Measurements from ENCODE around the gene HDAC8.
A peak's percentile ranks its signal among the peaks of the same experiment; 100 is the strongest.

The HDAC8 gene

GRCh38 chrX:72309297-72310071, 263.2 kb downstream of the HDAC8 start:
- no peak overlapping the region for H3K9ac ChIP-seq (ENCODE audit: low read depth, low read length)
- H3K27ac ChIP-seq (ENCODE audit: low read length) = no peak overlapping the region
- H3K4me1 ChIP-seq (ENCODE audit: insufficient read depth, low read length) = no peaks in the 10 kb centered on the region
- no peaks in the 10 kb centered on the region for H3K9me3 ChIP-seq (ENCODE audit: insufficient read depth, low read depth, low read length)
- peak overlapping the region; percentile 59 for H3K4me3 ChIP-seq (ENCODE audit: low read length)
- no peaks in the 10 kb centered on the region for H3K36me3 ChIP-seq (ENCODE audit: insufficient read depth, low read depth, low read length)
- peaks cover 72% of the 10 kb centered on the region for H3K27me3 ChIP-seq (ENCODE audit: insufficient read depth, low read length)

- Histone ChIP-seq H3K9ac (ENCODE audit: low read depth, low read length) (no peak overlapping the region), H3K27me3 (ENCODE audit: insufficient read depth, low read length) (peaks cover 72% of the 10 kb centered on the region), H3K4me1 (ENCODE audit: insufficient read depth, low read length) (no peaks in the 10 kb centered on the region), H3K4me3 (ENCODE audit: low read length) (peak overlapping the region; percentile 59), H3K27ac (ENCODE audit: low read length) (no peak overlapping the region), H3K9me3 (ENCODE audit: insufficient read depth, low read depth, low read length) (no peaks in the 10 kb centered on the region), H3K36me3 (ENCODE audit: insufficient read depth, low read depth, low read length) (no peaks in the 10 kb centered on the region)
These were observed 263.9 kb downstream of the HDAC8 start for GRCh38 chrX:72308566-72309296.

- H3K9ac ChIP-seq (ENCODE audit: low read depth, low read length) = no peak overlapping the region
- peak overlapping the region; percentile 59; the same call in 1 of the 2 replicates for H3K4me3 ChIP-seq (ENCODE audit: low read length)
These were observed 264.5 kb downstream of the HDAC8 start for GRCh38 chrX:72308209-72308565.

GRCh38 chrX:72307646-72308051, 265.0 kb downstream of the HDAC8 start:
- no peaks in the 10 kb centered on the region for H3K4me1 ChIP-seq (ENCODE audit: insufficient read depth, low read length)
- peaks cover 74% of the 10 kb centered on the region for H3K27me3 ChIP-seq (ENCODE audit: insufficient read depth, low read length)
- no peak overlapping the region for H3K9ac ChIP-seq (ENCODE audit: low read depth, low read length)
- no peak overlapping the region for H3K27ac ChIP-seq (ENCODE audit: low read length)
- peak overlapping the region; percentile 53; the same call in 1 of the 2 replicates for H3K4me3 ChIP-seq (ENCODE audit: low read length)
- H3K9me3 ChIP-seq (ENCODE audit: insufficient read depth, low read depth, low read length) = no peaks in the 10 kb centered on the region
- no peaks in the 10 kb centered on the region for H3K36me3 ChIP-seq (ENCODE audit: insufficient read depth, low read depth, low read length)

More at GRCh38 chrX:72308209-72308565, 264.5 kb downstream of the HDAC8 start:
- Histone ChIP-seq H3K9me3 (ENCODE audit: insufficient read depth, low read depth, low read length) (no peaks in the 10 kb centered on the region), H3K4me1 (ENCODE audit: insufficient read depth, low read length) (no peaks in the 10 kb centered on the region), H3K27ac (ENCODE audit: low read length) (no peak overlapping the region), H3K27me3 (ENCODE audit: insufficient read depth, low read length) (peaks cover 72% of the 10 kb centered on the region), H3K36me3 (ENCODE audit: insufficient read depth, low read depth, low read length) (no peaks in the 10 kb centered on the region)

GRCh38 chrX:72306851-72307645, 265.6 kb downstream of the HDAC8 start:
- Histone ChIP-seq H3K9me3 (ENCODE audit: insufficient read depth, low read depth, low read length) (no peaks in the 10 kb centered on the region), H3K27ac (ENCODE audit: low read length) (no peak overlapping the region), H3K4me1 (ENCODE audit: insufficient read depth, low read length) (no peaks in the 10 kb centered on the region), H3K9ac (ENCODE audit: low read depth, low read length) (no peak overlapping the region), H3K36me3 (ENCODE audit: insufficient read depth, low read depth, low read length) (no peaks in the 10 kb centered on the region), H3K27me3 (ENCODE audit: insufficient read depth, low read length) (peaks cover 80% of the 10 kb centered on the region), H3K4me3 (ENCODE audit: low read length) (peak overlapping the region; percentile 53; the same call in 1 of the 2 replicates)

GRCh38 chrX:72306085-72306801, 266.4 kb downstream of the HDAC8 start:
- no peaks in the 10 kb centered on the region for H3K4me1 ChIP-seq (ENCODE audit: insufficient read depth, low read length)
- H3K4me3 ChIP-seq (ENCODE audit: low read length) = peak overlapping the region; percentile 61; the same call in 1 of the 2 replicates
- H3K27ac ChIP-seq (ENCODE audit: low read length) = no peak overlapping the region
- H3K9ac ChIP-seq (ENCODE audit: low read depth, low read length) = no peak overlapping the region
- no peaks in the 10 kb centered on the region for H3K9me3 ChIP-seq (ENCODE audit: insufficient read depth, low read depth, low read length)
- H3K36me3 ChIP-seq (ENCODE audit: insufficient read depth, low read depth, low read length) = no peaks in the 10 kb centered on the region
- peaks cover 86% of the 10 kb centered on the region for H3K27me3 ChIP-seq (ENCODE audit: insufficient read depth, low read length)

- H3K4me1 ChIP-seq (ENCODE audit: insufficient read depth, low read length) = no peaks in the 10 kb centered on the region
- H3K9ac ChIP-seq (ENCODE audit: low read depth, low read length) = no peak within 1 kb of the TSS
- peaks cover 93% of the 10 kb centered on the region for H3K27me3 ChIP-seq (ENCODE audit: insufficient read depth, low read length)
- no peak within 1 kb of the TSS for H3K27ac ChIP-seq (ENCODE audit: low read length)
- peak within 1 kb of the TSS; percentile 61; the same call in 1 of the 2 replicates for H3K4me3 ChIP-seq (ENCODE audit: low read length)
- H3K36me3 ChIP-seq (ENCODE audit: insufficient read depth, low read depth, low read length) = no peaks in the 10 kb centered on the region
- H3K9me3 ChIP-seq (ENCODE audit: insufficient read depth, low read depth, low read length) = no peaks in the 10 kb centered on the region
These were observed 267.2 kb downstream of the HDAC8 start, which contains the start of gene CITED1 for GRCh38 chrX:72305286-72306084. Gene CITED1, minus strand, starts transcription at chrX:72305914. Its CDS starts 3,045 bp downstream, at chrX:72302869.

- no peak overlapping the region for H3K9ac ChIP-seq (ENCODE audit: low read depth, low read length)
- H3K27me3 ChIP-seq (ENCODE audit: insufficient read depth, low read length) = peaks cover 88% of the 10 kb centered on the region
- H3K4me3 ChIP-seq (ENCODE audit: low read length) = peak overlapping the region; percentile 61; the same call in 1 of the 2 replicates
- no peak overlapping the region for H3K27ac ChIP-seq (ENCODE audit: low read length)
- H3K36me3 ChIP-seq (ENCODE audit: insufficient read depth, low read depth, low read length) = no peaks in the 10 kb centered on the region
- H3K9me3 ChIP-seq (ENCODE audit: insufficient read depth, low read depth, low read length) = no peaks in the 10 kb centered on the region
- H3K4me1 ChIP-seq (ENCODE audit: insufficient read depth, low read length) = no peaks in the 10 kb centered on the region
These were observed 267.8 kb downstream of the HDAC8 start for GRCh38 chrX:72304877-72305276.

GRCh38 chrX:72301781-72302180, 270.9 kb downstream of the HDAC8 start:
- Histone ChIP-seq H3K27me3 (ENCODE audit: insufficient read depth, low read length) (peaks cover 57% of the 10 kb centered on the region), H3K36me3 (ENCODE audit: insufficient read depth, low read depth, low read length) (no peaks in the 10 kb centered on the region), H3K27ac (ENCODE audit: low read length) (no peak overlapping the region), H3K9me3 (ENCODE audit: insufficient read depth, low read depth, low read length) (no peaks in the 10 kb centered on the region), H3K9ac (ENCODE audit: low read depth, low read length) (no peak overlapping the region), H3K4me3 (ENCODE audit: low read length) (no peak overlapping the region), H3K4me1 (ENCODE audit: insufficient read depth, low read length) (no peaks in the 10 kb centered on the region)

GRCh38 chrX:72299891-72300630, 272.6 kb downstream of the HDAC8 start:
- Histone ChIP-seq H3K27me3 (ENCODE audit: insufficient read depth, low read length) (peaks cover 44% of the 10 kb centered on the region), H3K36me3 (ENCODE audit: insufficient read depth, low read depth, low read length) (no peaks in the 10 kb centered on the region), H3K4me3 (ENCODE audit: low read length) (no peak overlapping the region), H3K9me3 (ENCODE audit: insufficient read depth, low read depth, low read length) (no peaks in the 10 kb centered on the region), H3K9ac (ENCODE audit: low read depth, low read length) (no peak overlapping the region), H3K27ac (ENCODE audit: low read length) (no peak overlapping the region), H3K4me1 (ENCODE audit: insufficient read depth, low read length) (no peaks in the 10 kb centered on the region)

Measured in iPS-20b (cell line).